Calu3 (cell line): ENCODE measurements around the gene ZNF101. TPM values are rescaled to one million over a fixed set of nuclear protein-coding genes. Genes with fewer than 3 reads are reported as not detected.

Experiments
- BruUV-seq: library from RNA; stranded (reverse); fragments of 400-500 nt; replicated peaks from 2 replicates; lab custom pipeline; 2021; lab: Mats Ljungman, UMichigan
- CTCF ChIA-PET: fragments of 300-600 bp; sonication (Branson Sonifier 250); formaldehyde crosslinking; loops from one replicate; lab custom pipeline; 2022; ENCODE audit warnings: antibody characterized with exemption; lab: Charles Lee
- DNase-seq: peaks from one replicate; pipeline ENCODE4 v3.0.0; 2022
- H3K27ac Mint-ChIP-seq: one replicate; pipeline ENCODE4 v1.8.0; 2022; ENCODE audit warnings: mixed read lengths; ENCODE audit not compliant: unreplicated experiment
- H3K27me3 Mint-ChIP-seq: one replicate; pipeline ENCODE4 v1.8.0; 2022; ENCODE audit warnings: mixed read lengths; ENCODE audit not compliant: unreplicated experiment
- H3K36me3 Mint-ChIP-seq: one replicate; pipeline ENCODE4 v1.8.0; 2022; ENCODE audit warnings: mild to moderate bottlenecking, moderate library complexity, mixed read lengths; ENCODE audit not compliant: insufficient read depth, unreplicated experiment
- H3K4me1 Mint-ChIP-seq: one replicate; pipeline ENCODE4 v1.8.0; 2022; ENCODE audit warnings: mild to moderate bottlenecking, low read depth, mixed read lengths; ENCODE audit not compliant: unreplicated experiment
- H3K4me3 Mint-ChIP-seq: one replicate; pipeline ENCODE4 v1.8.0; 2022; ENCODE audit warnings: mild to moderate bottlenecking, low read depth, moderate library complexity, mixed read lengths; ENCODE audit not compliant: unreplicated experiment
- H3K9me3 Mint-ChIP-seq: one replicate; pipeline ENCODE4 v1.8.0; 2022; ENCODE audit warnings: low read depth, mixed read lengths; ENCODE audit not compliant: unreplicated experiment
- CTCF ChIP-seq: fragments of 200-600 bp; IDR thresholded peaks from one replicate; pipeline ENCODE4 v1.8.0; 2022; ENCODE audit warnings: antibody characterized with exemption; ENCODE audit not compliant: unreplicated experiment
- intact Hi-C: fragments of 100-400 bp; cut with micrococcal nuclease; formaldehyde crosslinking; loops from one replicate; pipeline ENCODE4 v1.10.0; 2022; ENCODE audit not compliant: unreplicated experiment
- total RNA-seq: library from RNA; stranded (reverse); gene quantifications from 2 replicates; pipeline ENCODE4 v1.2.3, GENCODE V29; 2022

The ZNF101 gene
- total RNA-seq, 1 experiment from 2014 or later = 8.3 TPM

- TF ChIP-seq CTCF = no peak
- CTCF ChIA-PET = no interaction called here
Observed at GRCh38 chr19:19655641-19656343, 12.8 kb upstream of the ZNF101 start.

GRCh38 chr19:19656451-19657396 lies 11.9 kb upstream of the ZNF101 start:
- Mint-ChIP-seq H3K36me3 (peaks cover 30% of the 10 kb centered on the region), H3K27me3 (no peaks in the 10 kb centered on the region), H3K9me3 (no peaks in the 10 kb centered on the region), H3K4me1 (peaks cover 9% of the 10 kb centered on the region), H3K27ac (no peak overlapping the region), H3K4me3 (no peak overlapping the region)
- intact Hi-C loops = no loop called here
- no peak for TF ChIP-seq CTCF
- no peak for DNase-seq
- CTCF ChIA-PET = no interaction called here
- no TSS peak for BruUV-seq

More at GRCh38 chr19:19655641-19656343, 12.8 kb upstream of the ZNF101 start:
- H3K4me3 Mint-ChIP-seq = no peak overlapping the region
- DNase-seq = no peak
- intact Hi-C loops = no loop called here
- peaks cover 27% of the 10 kb centered on the region for H3K36me3 Mint-ChIP-seq
- no peaks in the 10 kb centered on the region for H3K4me1 Mint-ChIP-seq
- BruUV-seq = no TSS peak
- no peaks in the 10 kb centered on the region for H3K27me3 Mint-ChIP-seq
- H3K27ac Mint-ChIP-seq = no peak overlapping the region
- no peaks in the 10 kb centered on the region for H3K9me3 Mint-ChIP-seq

GRCh38 chr19:19657397-19657783 lies 11.2 kb upstream of the ZNF101 start:
- CTCF ChIA-PET = no interaction called here
- no TSS peak for BruUV-seq
- peaks cover 37% of the 10 kb centered on the region for H3K36me3 Mint-ChIP-seq

More at GRCh38 chr19:19657397-19657783, 11.2 kb upstream of the ZNF101 start:
- no peak for TF ChIP-seq CTCF
- no peak for DNase-seq
- Mint-ChIP-seq H3K27me3 (no peaks in the 10 kb centered on the region), H3K27ac (no peak overlapping the region), H3K4me1 (peaks cover 15% of the 10 kb centered on the region), H3K4me3 (no peak overlapping the region), H3K9me3 (no peaks in the 10 kb centered on the region)
- intact Hi-C loops = no loop called here
